Measurements from ENCODE around the gene IRAK2. TPM values are rescaled to one million over a fixed set of nuclear protein-coding genes. Genes with fewer than 3 reads are reported as not detected.

The IRAK2 gene
- total RNA-seq, 1 donor from 2014 or later: 2.9 TPM

DNA sequence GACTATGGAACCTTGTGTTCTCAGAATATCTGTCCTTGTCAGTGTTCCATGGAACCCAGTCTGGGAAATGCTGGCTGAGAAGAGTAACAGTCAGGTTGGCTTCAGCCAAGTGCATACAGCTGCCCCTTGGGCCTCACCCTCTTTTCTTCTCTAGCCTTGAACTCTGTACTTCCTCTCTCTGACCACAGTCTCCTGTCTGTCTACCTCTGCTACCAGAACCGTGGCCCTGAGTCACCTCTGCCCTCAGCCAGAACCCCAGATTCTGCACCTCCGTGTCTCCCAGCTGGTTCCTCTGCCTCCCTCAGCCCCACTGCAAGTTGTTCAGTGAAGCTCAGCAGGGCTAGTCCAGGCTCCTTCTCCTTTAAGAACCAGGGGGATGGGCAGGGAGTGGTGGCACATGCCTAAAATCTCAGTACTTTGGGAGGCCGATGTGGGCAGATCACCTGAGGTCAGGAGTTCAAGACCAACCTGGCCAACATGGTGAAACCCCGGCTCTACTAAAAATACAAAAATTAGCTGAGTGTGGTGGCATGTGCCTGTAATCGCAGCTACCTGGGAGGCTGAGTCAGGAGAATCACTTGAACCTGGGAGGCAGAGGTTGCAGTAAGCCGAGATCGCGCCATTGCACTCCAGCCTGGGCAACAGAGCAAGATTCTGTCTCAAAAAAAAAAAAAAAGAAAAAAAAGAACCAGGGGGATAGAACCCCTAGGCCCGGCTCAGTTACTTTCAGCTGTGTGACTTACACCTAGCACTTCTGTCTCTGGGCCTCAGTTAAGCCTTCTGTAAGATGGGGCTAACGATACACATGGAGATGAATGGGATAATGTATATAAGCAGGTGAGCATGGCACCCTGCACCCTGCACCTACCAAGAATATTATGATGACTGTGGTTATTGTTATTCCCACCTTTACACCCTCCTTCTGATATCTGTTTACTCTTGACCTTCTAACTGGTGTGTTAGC lies 59.2 kb downstream of the IRAK2 start:
- DNase-seq (ENCODE audit: low read depth): no peak

DNA sequence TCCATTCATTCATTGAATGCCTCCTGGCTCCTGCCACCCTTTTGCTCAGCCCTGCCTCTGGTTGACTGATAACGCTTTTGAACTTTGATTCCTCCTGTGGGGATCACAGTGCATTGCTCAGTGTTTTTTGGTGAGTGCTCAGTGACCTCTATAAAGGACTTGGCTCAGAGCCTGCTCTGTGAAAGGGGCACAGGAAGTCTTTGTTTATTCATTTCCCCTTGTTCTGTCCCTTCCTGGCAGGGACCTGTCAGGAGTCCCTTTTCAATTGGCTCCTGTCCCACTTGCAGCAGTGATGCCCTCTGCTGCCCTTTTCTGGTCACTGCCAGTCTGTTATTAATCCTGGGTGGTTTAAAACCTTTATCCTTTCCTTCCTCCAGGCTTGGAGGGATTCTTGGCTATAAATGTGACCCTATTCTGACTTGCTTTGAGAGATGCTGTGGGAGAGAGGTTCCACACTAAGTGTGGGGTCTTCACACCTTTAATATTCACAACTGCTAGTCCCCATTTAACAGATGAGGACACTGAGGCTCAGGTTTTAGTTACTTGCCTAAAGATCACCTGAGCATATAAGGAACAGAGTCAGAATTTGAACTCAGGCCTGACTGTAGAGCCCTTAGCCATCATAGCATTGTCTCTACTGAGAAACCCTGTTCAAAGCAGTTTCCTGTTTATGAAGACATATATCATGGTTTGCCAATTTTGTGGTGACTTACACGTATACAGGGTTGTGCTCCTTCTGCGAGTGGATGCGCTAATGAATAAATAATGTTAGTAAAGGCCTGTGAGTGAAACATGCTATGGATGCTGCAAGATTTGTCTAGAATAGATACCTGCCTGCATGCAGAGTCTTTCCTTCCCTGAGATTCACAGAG lies 60.3 kb downstream of the IRAK2 start:
- DNase-seq (ENCODE audit: low read depth): peak; percentile 82

GRCh38 chr3:10226293-10226692 lies 61.6 kb downstream of the IRAK2 start:
- DNase-seq (ENCODE audit: low read depth): no peak

- no peak for DNase-seq (ENCODE audit: low read depth)
Observed at GRCh38 chr3:10228248-10228950, 63.7 kb downstream of the IRAK2 start.

DNA sequence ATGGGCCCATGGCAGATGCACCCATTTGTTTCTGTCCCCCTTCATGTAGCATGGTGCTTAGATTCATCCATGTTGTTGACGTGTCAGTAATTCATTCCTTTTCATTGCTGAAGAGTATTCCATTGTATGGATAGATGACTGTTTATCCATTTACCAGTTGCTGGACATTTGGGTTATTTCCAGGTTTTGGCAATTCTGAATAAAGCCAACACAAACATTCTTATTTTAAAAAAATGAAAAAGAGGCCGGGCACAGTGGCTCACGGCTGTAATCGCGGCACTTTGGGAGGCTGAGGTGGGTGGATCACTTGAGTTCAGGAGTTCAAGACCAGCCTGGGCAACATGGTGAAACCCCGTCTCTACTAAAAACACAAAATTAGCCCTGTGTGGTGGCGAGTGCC lies 64.9 kb downstream of the IRAK2 start:
- no peak for DNase-seq (ENCODE audit: low read depth)

GRCh38 chr3:10232137-10232536 lies 67.4 kb downstream of the IRAK2 start:
- no peak for DNase-seq (ENCODE audit: low read depth)

DNA sequence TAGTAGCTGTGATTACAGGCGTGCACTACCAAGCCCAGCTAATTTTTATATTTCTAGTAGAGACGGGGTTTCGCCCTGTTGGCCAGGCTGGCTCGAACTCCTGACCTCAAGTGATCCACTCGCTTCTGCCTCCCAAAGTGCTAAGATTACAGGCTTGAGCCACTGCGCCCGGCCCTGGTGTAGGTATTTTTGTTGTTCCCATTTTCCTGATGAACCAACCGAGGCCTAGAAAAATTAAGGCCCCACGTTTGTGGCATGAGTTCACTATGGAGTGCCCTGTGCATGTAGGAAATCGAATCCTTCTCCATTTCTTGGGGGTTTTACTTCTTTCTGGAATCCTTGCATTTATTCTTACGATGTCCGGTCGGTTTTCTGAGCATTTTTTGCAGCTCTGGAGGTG lies 69.3 kb downstream of the IRAK2 start:
- no peak for DNase-seq (ENCODE audit: low read depth)

DNA sequence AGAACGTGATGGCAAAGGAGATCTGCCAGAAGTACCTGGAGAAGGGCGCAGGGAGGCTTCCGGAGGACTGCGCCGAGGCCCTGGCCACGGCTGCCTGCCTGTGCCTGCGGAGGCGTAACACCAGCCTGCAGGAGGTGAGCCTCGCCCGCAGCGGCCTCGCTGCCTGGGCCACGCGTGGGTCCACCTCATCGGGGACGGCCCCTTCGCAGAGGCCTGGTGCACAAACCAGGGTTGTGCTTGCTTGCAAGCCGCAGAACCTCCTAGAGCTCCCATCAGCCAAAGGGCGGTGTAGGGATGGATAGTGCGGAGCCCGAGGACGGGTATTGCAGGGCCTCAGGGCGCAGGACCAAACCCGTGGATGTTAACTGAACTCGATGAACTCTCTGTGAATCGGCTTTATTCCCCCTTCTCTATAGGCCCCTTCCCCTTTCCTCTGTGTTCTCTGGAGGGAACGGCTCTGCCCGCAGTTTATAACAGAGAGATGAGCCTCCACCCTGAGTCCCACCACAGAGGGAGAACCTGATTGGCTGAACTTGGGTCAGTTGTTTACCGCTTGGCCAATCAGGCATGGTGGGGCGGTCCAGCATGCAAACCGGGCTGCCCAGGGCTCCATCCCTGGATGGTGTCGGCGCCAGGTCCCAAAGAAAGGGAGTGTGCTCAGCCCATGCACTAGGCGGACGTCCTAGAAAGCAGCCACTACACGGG lies 70.0 kb downstream of the IRAK2 start:
- no peak for DNase-seq (ENCODE audit: low read depth)

DNA sequence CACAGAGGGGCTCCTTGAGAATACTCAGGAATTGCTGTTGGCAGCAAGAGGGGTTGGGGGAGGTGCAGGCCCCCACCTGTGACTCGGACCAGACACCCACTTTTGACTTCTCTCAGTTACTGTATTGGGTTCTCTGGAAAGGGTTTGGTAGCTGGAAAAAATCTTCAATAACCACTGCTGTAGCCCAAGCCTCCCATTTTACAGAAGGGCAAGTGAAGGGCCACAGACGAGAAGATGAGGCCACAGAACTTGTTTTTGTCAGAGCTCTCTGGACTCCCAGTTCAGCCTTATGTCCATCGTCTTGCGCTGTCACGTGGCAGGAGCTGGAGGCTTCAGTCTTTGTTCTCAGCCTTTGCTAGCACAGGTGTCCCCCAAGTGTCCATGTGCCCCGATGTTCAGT lies 70.8 kb downstream of the IRAK2 start:
- no peak for DNase-seq (ENCODE audit: low read depth)

DNA sequence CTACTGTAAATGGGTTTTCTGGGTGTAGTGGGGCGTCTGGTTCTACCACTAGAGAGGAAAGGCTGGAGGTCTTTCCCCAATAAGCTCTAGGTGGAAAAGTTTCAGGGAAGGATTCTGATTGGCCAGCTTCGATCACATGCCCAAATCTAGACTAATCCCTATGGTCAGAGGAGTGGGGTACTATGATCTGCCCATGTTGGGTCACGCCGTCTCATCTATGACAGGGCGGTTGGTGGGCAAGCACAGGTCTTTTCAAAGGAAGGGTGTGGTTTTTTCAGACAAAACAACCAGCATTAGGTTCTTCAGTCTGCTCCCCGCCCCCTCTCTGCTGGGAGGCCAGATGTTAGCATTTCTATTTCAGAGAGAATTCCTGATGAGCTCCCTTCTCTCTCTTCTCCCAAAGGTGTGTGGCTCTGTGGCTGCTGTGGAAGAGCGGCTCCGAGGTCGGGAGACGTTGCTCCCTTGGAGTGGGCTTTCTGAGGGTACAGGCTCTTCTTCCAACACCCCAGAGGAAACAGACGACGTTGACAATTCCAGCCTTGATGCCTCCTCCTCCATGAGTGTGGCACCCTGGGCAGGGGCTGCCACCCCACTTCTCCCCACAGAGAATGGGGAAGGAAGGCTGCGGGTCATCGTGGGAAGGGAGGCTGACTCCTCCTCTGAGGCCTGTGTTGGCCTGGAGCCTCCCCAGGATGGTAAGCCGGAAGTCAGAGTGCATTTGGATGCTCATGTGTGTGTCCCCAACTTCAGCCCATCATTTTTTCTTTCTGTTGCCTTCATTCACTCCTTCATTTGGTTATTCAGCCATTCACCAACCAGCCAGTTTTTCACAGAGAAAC lies 73.8 kb downstream of the IRAK2 start:
- DNase-seq (ENCODE audit: low read depth): no peak

- no peak for DNase-seq (ENCODE audit: low read depth)
Observed at GRCh38 chr3:10240799-10241198, 76.1 kb downstream of the IRAK2 start.

- DNase-seq (ENCODE audit: low read depth): peak; percentile 32
Observed at GRCh38 chr3:10242182-10243065, 77.7 kb downstream of the IRAK2 start.

DNA sequence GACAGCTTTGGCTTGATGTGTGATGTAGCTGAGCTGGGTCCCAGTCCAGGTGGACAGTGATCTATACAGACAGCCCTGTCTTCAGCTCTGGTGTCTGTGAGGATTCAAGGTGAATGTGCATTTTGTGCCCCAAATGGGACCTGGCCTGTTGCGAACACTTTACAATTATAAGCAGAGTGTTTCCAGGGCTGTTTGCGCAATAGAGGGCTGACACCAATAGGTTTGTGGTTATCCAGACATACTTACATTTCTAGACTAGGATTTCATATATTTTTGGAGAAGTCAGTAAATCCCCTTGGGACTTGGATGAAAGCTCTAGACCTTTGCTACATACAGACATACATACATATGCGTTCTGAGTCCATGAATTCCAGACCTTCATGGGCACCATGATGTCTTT lies 79.3 kb downstream of the IRAK2 start:
- no peak for DNase-seq (ENCODE audit: low read depth)

DNA sequence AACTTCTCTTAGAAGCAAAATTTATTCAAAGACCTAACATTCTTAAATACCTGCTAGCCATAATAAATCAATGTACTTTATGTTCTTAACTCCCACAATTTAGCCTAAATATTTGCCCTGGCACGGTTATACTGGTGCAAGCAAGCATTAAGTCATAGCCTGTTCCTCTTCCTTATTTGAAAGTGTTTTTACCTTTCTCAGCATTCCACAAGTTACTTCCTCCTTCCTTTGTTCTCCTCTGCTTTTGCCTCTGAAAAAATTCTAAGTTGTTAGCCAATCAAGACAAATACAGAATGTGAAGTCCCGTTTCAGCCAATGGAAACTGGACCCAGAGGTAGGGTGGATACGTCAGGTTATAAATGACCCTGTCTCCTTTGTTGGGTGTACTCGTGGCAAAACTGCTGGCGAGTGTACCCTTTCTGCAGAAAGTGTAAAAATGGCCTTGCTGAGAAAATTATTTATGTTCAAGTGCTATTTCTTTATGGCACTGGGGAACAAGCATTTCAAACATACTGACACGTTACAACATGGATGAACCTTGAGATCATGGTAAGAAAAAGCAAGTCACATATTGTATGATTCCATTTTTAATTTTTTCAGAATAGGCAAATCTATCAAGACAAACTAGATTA lies 80.5 kb downstream of the IRAK2 start:
- DNase-seq (ENCODE audit: low read depth): no peak

DNA sequence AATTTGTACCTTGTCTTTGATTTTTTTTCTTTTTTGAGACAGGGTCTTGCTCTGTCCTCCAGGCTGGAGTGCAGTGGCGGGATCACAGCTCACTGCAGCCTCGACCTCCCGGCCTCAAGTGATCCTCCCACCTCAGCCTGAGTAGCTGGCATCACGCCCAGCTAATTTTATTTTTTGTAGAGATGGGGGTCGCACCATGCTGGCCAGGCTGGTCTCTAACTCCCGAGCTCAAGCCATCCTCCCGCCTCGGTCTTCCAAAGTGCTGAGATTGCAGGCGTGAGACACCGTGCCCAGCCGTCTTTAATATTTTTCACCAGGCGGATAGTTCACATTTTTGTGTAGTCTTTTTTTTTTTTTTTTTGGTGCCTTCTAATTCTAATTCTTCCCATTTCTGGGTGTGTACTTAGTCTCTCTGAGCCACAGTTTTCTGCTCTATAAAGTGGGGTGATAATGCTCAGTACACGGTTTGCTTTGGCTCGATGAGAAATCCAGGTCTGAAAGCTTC lies 83.0 kb downstream of the IRAK2 start:
- no peak for DNase-seq (ENCODE audit: low read depth)

DNA sequence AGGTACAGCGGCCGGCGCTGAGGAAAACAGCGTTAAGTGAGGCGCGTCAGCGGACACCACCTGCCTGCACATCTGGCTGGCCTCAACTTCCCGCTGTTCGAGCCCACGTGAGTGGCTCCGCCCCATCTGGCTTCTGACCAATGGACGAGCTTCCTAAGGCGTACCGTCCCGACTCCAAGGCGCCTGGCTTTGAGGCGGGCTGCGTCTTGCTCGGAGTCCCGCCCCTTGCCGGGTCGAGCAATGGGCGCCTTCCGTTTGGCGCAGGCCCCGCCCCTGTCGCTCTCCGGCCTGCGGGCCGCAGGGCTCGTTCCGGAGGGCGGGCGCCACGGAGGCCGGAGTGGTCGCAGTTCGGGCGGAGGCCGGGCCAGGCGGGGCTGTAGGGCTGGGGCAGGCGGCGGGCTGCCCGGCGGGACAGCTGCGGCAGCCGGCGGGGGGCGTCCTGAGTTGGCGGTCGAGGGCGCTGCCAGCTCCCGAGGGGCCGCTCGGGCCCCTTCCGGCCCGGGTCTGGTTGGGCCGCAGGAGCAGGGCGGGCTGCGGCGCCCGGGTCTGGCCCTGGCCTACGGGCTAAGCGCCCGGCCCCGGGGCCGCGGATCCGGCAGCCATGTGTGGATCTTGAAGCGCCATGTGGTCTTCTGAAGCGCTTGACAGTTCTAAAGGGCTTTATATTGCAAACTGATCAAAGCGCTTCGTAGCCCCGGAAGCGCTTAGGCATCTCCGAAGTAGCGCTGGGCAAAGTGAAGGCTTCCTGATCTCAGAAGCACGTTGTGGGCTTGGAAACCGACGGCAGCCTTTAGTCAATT lies 83.7 kb downstream of the IRAK2 start, which contains the start of gene TATDN2:
TATDN2 (plus strand) TSS at position 276 of the 800 bp plus-strand sequence. CDS start 742 bp downstream, outside the sequence.
- peak; percentile 96 for DNase-seq (ENCODE audit: low read depth)
